SK-N-MC (cell line): ENCODE measurements around the gene FBXL20.

ENCODE experiments used
- EZH2 ChIP-seq: fragments of 200-600 bp; sonication (generic); IDR thresholded peaks from one replicate; pipeline ENCODE4 v1.6.1; 2017; ENCODE audit warnings: antibody characterized with exemption
- FOXP2 ChIP-seq: optimal IDR thresholded peaks from 2 replicates; pipeline ENCODE3; 2011; ENCODE audit warnings: mild to moderate bottlenecking, moderate library complexity; ENCODE audit not compliant: insufficient read depth; ENCODE audit errors: extremely low read length, control extremely low read depth
- POLR2AphosphoS5 ChIP-seq: IDR thresholded peaks from 2 replicates; pipeline ENCODE4 v1.6.1; 2012; ENCODE audit warnings: mild to moderate bottlenecking, low read depth, low read length, borderline replicate concordance

GRCh38 chr17:39450847-39451581 is 49.6 kb upstream of the FBXL20 start, which contains the start of gene MED1:
- TF ChIP-seq EZH2 (no peak), POLR2AphosphoS5 (peak; percentile 96), FOXP2 (no peak)
